ENCODE results near the gene PIRT.
"Not testable (repeated sequence)": the region's sequence is repeated elsewhere in the genome, so short reads cannot be mapped to it uniquely, and the experiment has no call there.

PIRT gene

GRCh38 chr17:10837921-10838320 is at the start of gene PIRT:
TSS of gene PIRT (minus strand) at chr17:10838087. CDS start at chr17:10825645, 12,442 bp downstream.
- DNase-seq = peak; percentile 12

GRCh38 chr17:10881959-10882358 is 44.1 kb upstream of the PIRT start:
- DNase-seq = no peak

GRCh38 chr17:10879190-10879836 is 41.4 kb upstream of the PIRT start:
- DNase-seq = peak; percentile 61

- peak; percentile 30 for DNase-seq
Measured at GRCh38 chr17:10875984-10876555, 38.2 kb upstream of the PIRT start.

GRCh38 chr17:10875430-10875851 is 37.6 kb upstream of the PIRT start:
- peak; percentile 1 for DNase-seq

- no peak for DNase-seq
Measured at GRCh38 chr17:10871914-10872313, 34.0 kb upstream of the PIRT start.

- no peak for DNase-seq
Measured at GRCh38 chr17:10870336-10871050, 32.6 kb upstream of the PIRT start.

- DNase-seq = not testable (repeated sequence)
Measured at GRCh38 chr17:10868744-10869143, 30.9 kb upstream of the PIRT start.

- no peak for DNase-seq
Measured at GRCh38 chr17:10859051-10859450, 21.2 kb upstream of the PIRT start.

GRCh38 chr17:10857976-10858375 is 20.1 kb upstream of the PIRT start:
- DNase-seq = no peak

- not testable (repeated sequence) for DNase-seq
Measured at GRCh38 chr17:10846636-10847035, 8.7 kb upstream of the PIRT start.

GRCh38 chr17:10845388-10845751 is 7.5 kb upstream of the PIRT start:
- no peak for DNase-seq

- DNase-seq = peak; percentile 57
Measured at GRCh38 chr17:10844621-10845387, 6.9 kb upstream of the PIRT start.

GRCh38 chr17:10843811-10844210 is 5.9 kb upstream of the PIRT start:
- no peak for DNase-seq

- DNase-seq = peak; percentile 77
Measured at GRCh38 chr17:10842658-10843057, 4.8 kb upstream of the PIRT start.

- DNase-seq = no peak
Measured at GRCh38 chr17:10838682-10839081, 795 bp upstream of the PIRT start.

GRCh38 chr17:10836966-10837590 is 809 bp downstream of the PIRT start:
- no peak for DNase-seq

GRCh38 chr17:10836145-10836544 is 1.7 kb downstream of the PIRT start:
- no peak for DNase-seq

GRCh38 chr17:10831696-10832095 is 6.2 kb downstream of the PIRT start:
- DNase-seq = no peak

GRCh38 chr17:10827898-10828552 is 9.9 kb downstream of the PIRT start:
- no peak for DNase-seq

GRCh38 chr17:10824874-10825273 is 13.0 kb downstream of the PIRT start:
- no peak for DNase-seq

- DNase-seq = no peak
Measured at GRCh38 chr17:10821770-10822169, 16.1 kb downstream of the PIRT start.
